IPS-20b (cell line): ENCODE results near the gene TMEM132E.

Experiments used
- H3K27ac ChIP-seq: one replicate; pipeline ENCODE4 v1.5.1; 2013; ENCODE audit warnings: low read length
- H3K27me3 ChIP-seq: 2 replicates; pipeline ENCODE4 v1.6.1; 2013; ENCODE audit warnings: mild to moderate bottlenecking, low read length, inconsistent platforms; ENCODE audit not compliant: insufficient read depth
- H3K36me3 ChIP-seq: 2 replicates; pipeline ENCODE4 v1.6.1; 2013; ENCODE audit warnings: low read depth, mild to moderate bottlenecking, inconsistent platforms, low read length, moderate library complexity; ENCODE audit not compliant: insufficient read depth
- H3K4me1 ChIP-seq: 2 replicates; pipeline ENCODE4 v1.6.1; 2013; ENCODE audit warnings: mild to moderate bottlenecking, control low read depth, inconsistent platforms, low read length, moderate library complexity; ENCODE audit not compliant: insufficient read depth
- H3K4me3 ChIP-seq: 2 replicates; pipeline ENCODE4 v1.5.1; 2013; ENCODE audit warnings: mild to moderate bottlenecking, low read length, inconsistent platforms
- H3K9ac ChIP-seq: 2 replicates; pipeline ENCODE4 v1.6.1; 2013; ENCODE audit warnings: low read depth, mild to moderate bottlenecking, inconsistent platforms, low read length, moderate library complexity
- H3K9me3 ChIP-seq: 2 replicates; pipeline ENCODE4 v1.6.1; 2013; ENCODE audit warnings: mild to moderate bottlenecking, low read depth, low read length, inconsistent platforms; ENCODE audit not compliant: insufficient read depth

TMEM132E gene

DNA sequence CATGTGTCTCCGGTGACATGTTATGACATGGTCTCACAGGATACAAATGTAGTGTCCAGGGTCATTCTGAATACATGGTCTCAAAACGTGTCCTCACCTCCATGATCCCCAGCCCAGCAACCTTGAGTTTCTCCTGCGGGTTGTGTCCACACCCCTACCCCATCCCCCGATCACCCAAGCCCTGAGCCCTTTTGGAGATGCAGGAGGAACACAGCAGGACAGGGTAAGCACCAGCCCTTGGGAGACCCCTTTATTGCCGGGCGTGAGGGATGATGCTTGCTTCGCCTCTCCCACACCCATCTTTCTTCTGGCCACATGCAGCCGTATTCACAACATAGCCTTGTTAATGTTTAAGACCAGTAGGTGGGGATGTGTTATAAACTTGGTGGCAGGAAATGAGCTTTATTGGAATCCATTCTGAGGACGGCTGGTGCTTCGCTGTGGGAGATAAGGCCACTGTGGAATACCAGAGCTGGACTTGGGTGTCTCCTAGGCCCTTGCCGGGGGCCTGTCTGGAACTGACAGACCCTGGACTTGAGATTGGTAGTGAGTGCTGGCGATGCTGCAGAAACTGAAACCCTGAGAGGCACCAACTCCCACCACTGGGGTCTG is 5.5 kb downstream of the TMEM132E start:
- Histone ChIP-seq H3K4me1 (peaks cover 7% of the 10 kb centered on the region; the same call in 1 of the 2 replicates), H3K9me3 (no peaks in the 10 kb centered on the region), H3K27me3 (peaks cover 100% of the 10 kb centered on the region), H3K36me3 (no peaks in the 10 kb centered on the region), H3K9ac (no peak overlapping the region), H3K27ac (no peak overlapping the region), H3K4me3 (no peak overlapping the region)

GRCh38 chr17:34586346-34586846 is 7.0 kb downstream of the TMEM132E start:
- Histone ChIP-seq H3K36me3 (no peaks in the 10 kb centered on the region), H3K27me3 (peaks cover 100% of the 10 kb centered on the region), H3K4me3 (no peak overlapping the region), H3K4me1 (no peaks in the 10 kb centered on the region), H3K9ac (no peak overlapping the region), H3K27ac (no peak overlapping the region), H3K9me3 (no peaks in the 10 kb centered on the region)

DNA sequence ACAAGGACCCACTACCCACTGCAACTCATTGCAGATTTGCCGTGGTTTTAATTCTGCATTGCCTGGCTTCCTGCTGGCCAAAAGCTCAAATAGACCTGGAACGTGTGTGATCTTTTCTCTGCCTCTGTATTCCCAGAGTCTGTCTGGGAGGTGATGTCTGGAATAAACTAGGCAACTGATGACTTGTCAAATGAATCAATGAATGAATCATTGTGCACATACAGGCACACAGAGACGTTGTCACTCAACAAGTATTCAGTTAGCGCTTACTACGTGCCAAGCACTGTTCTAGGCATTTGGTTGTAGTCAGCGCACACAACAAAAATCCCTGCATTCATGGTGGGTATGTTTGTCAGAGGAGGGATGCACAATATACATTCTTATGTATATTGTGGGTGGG is 8.9 kb downstream of the TMEM132E start:
- Histone ChIP-seq H3K27me3 (peaks cover 97% of the 10 kb centered on the region), H3K36me3 (no peaks in the 10 kb centered on the region), H3K9me3 (no peaks in the 10 kb centered on the region), H3K4me3 (no peak overlapping the region), H3K9ac (no peak overlapping the region), H3K4me1 (0 out of 2 replicates have a peak, but pooled peaks cover 3% of the 10 kb centered on the region), H3K27ac (no peak overlapping the region)

- H3K27ac ChIP-seq: no peak overlapping the region
- no peaks in the 10 kb centered on the region for H3K9me3 ChIP-seq
- 0 out of 2 replicates have a peak, but pooled peaks cover 3% of the 10 kb centered on the region for H3K4me1 ChIP-seq
- no peak overlapping the region for H3K4me3 ChIP-seq
- peaks cover 97% of the 10 kb centered on the region for H3K27me3 ChIP-seq
- H3K36me3 ChIP-seq: no peaks in the 10 kb centered on the region
- no peak overlapping the region for H3K9ac ChIP-seq
Measured at GRCh38 chr17:34589120-34589965, 10.0 kb downstream of the TMEM132E start.

GRCh38 chr17:34592002-34592401 is 12.6 kb downstream of the TMEM132E start:
- Histone ChIP-seq H3K27ac (no peak overlapping the region), H3K36me3 (no peaks in the 10 kb centered on the region), H3K9ac (no peak overlapping the region), H3K9me3 (no peaks in the 10 kb centered on the region), H3K4me1 (0 out of 2 replicates have a peak, but pooled peaks cover 3% of the 10 kb centered on the region), H3K4me3 (no peak overlapping the region), H3K27me3 (peaks cover 97% of the 10 kb centered on the region)

GRCh38 chr17:34596920-34597319 is 17.5 kb downstream of the TMEM132E start:
- H3K36me3 ChIP-seq: no peaks in the 10 kb centered on the region
- no peak overlapping the region for H3K27ac ChIP-seq
- no peak overlapping the region for H3K4me3 ChIP-seq
- peaks cover 56% of the 10 kb centered on the region for H3K27me3 ChIP-seq
- peaks cover 11% of the 10 kb centered on the region; the same call in 1 of the 2 replicates for H3K4me1 ChIP-seq
- no peaks in the 10 kb centered on the region for H3K9me3 ChIP-seq
- H3K9ac ChIP-seq: no peak overlapping the region

DNA sequence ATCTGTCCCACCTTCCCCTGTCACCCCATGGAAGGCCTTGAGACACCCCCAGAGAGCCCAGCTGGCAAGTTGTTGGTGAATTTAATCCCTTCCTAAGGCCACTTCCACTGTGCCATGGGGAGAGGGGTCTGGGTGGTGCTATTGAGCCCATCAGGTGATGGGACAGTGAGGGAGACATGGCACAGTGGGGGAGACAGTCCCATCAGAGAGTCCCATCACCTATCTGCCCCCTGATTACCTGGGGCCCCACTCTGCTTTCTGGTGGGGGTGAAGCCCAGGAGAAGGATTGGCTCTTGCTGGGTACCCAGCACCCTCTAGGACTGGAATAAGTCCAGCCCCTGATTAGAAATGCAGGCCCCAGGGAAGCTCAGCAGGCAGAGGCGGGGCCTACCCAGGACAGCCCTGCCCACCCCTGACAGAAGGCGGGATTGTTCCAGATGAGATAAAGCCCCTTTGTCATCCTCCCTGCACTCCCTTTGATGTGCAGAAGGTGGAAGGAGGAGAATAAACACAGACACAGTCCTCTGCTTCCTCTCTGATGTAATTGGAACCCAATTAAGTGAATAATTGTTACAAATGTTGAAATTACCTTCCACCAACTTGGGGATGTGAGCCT is 18.9 kb downstream of the TMEM132E start:
- Histone ChIP-seq H3K27ac (no peak overlapping the region), H3K36me3 (no peaks in the 10 kb centered on the region), H3K4me1 (peaks cover 11% of the 10 kb centered on the region; the same call in 1 of the 2 replicates), H3K9ac (no peak overlapping the region), H3K9me3 (no peaks in the 10 kb centered on the region), H3K27me3 (peaks cover 53% of the 10 kb centered on the region), H3K4me3 (no peak overlapping the region)

- H3K9me3 ChIP-seq: no peaks in the 10 kb centered on the region
- H3K4me3 ChIP-seq: no peak overlapping the region
- peaks cover 11% of the 10 kb centered on the region; the same call in 1 of the 2 replicates for H3K4me1 ChIP-seq
- peaks cover 33% of the 10 kb centered on the region for H3K27me3 ChIP-seq
- H3K36me3 ChIP-seq: no peaks in the 10 kb centered on the region
- H3K9ac ChIP-seq: no peak overlapping the region
- no peak overlapping the region for H3K27ac ChIP-seq
Measured at GRCh38 chr17:34601416-34601815, 22.0 kb downstream of the TMEM132E start.

GRCh38 chr17:34603974-34604373 is 24.6 kb downstream of the TMEM132E start:
- H3K4me1 ChIP-seq: peaks cover 19% of the 10 kb centered on the region; the same call in 1 of the 2 replicates
- H3K36me3 ChIP-seq: no peaks in the 10 kb centered on the region
- no peak overlapping the region for H3K27ac ChIP-seq
- H3K9ac ChIP-seq: no peak overlapping the region
- no peaks in the 10 kb centered on the region for H3K9me3 ChIP-seq
- H3K27me3 ChIP-seq: peaks cover 24% of the 10 kb centered on the region; the same call in 1 of the 2 replicates
- no peak overlapping the region for H3K4me3 ChIP-seq

DNA sequence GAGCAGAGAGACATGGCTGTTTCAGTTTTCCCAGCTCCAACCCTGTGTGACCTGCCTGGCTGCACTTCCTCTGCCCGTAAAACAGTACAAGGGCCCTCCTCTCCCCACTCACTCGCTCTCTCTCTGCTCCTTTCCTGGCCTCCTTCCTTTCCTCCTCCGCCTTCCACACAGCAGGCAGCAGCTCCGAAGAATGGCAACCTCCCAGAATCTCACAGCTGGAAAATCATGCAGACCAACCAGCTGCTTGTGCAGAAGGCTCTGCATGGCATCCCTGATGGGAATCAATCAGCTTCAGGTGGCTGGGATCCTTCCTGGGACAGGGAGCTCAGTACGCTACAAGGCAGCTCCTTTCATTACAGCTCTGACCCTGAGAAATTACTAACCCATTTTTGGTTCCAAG is 27.4 kb downstream of the TMEM132E start:
- Histone ChIP-seq H3K4me3 (no peak overlapping the region), H3K27ac (no peak overlapping the region), H3K27me3 (peaks cover 26% of the 10 kb centered on the region), H3K4me1 (peaks cover 23% of the 10 kb centered on the region; the same call in 1 of the 2 replicates), H3K9me3 (no peaks in the 10 kb centered on the region), H3K36me3 (no peaks in the 10 kb centered on the region), H3K9ac (no peak overlapping the region)

DNA sequence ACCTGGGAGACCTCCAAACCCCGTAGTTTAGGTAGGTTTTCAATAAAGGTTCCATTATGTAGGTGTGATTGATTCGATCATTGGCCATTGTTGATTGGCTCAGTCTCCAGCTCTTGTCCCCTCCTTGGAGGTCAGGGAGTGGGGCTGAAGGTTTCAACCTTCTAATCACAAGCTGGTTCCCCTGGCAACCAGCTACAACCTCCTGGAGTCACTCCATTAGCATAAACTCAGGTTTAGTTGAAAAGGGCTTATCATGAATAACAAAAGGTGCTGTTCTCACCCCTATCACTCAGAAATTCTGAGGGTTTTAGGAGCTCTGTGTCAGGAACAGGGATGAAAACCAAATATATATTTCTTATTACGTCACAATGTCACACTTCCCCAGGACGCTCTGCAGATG is 28.5 kb downstream of the TMEM132E start:
- H3K27ac ChIP-seq: no peak overlapping the region
- no peak overlapping the region for H3K9ac ChIP-seq
- peaks cover 23% of the 10 kb centered on the region; the same call in 1 of the 2 replicates for H3K4me1 ChIP-seq
- no peaks in the 10 kb centered on the region for H3K9me3 ChIP-seq
- peak overlapping the region; percentile 11; the same call in 1 of the 2 replicates for H3K4me3 ChIP-seq
- H3K27me3 ChIP-seq: peaks cover 22% of the 10 kb centered on the region
- H3K36me3 ChIP-seq: no peaks in the 10 kb centered on the region
